HepG2 (cell line): ENCODE data around the gene GTF2H3. TPM values are rescaled to one million over a fixed set of nuclear protein-coding genes. Genes with fewer than 3 reads are reported as not detected.

Experiments
- BCL3 ChIP-seq: sonication (generic); formaldehyde crosslinking; IDR thresholded peaks from 2 replicates; pipeline ENCODE4 v1.5.1; 2020; ENCODE audit warnings: mild to moderate bottlenecking, missing genetic modification reagents, moderate library complexity
- CCAR2 ChIP-seq: fragments of 200-400 bp; formaldehyde crosslinking; optimal IDR thresholded peaks from 2 replicates; pipeline ENCODE3; 2018; ENCODE audit warnings: low read depth, mild to moderate bottlenecking, low read length, moderate library complexity
- FLYWCH1 ChIP-seq: sonication (generic); formaldehyde crosslinking; IDR thresholded peaks from 2 replicates; pipeline ENCODE4 v1.8.1; 2023; ENCODE audit warnings: mild to moderate bottlenecking, missing genetic modification reagents
- GZF1 ChIP-seq: sonication (generic); formaldehyde crosslinking; IDR thresholded peaks from 2 replicates; pipeline ENCODE4 v1.5.1; 2020; ENCODE audit warnings: mild to moderate bottlenecking, missing genetic modification reagents
- HNRNPH1 ChIP-seq: fragments of 200-400 bp; formaldehyde crosslinking; optimal IDR thresholded peaks from 2 replicates; pipeline ENCODE3; 2017; ENCODE audit warnings: mild to moderate bottlenecking, low read depth, low read length
- HNRNPK ChIP-seq: fragments of 200-400 bp; formaldehyde crosslinking; IDR thresholded peaks from 2 replicates; pipeline ENCODE4 v1.6.1; 2018; ENCODE audit warnings: low read length, low read depth, moderate library complexity, mild to moderate bottlenecking; ENCODE audit not compliant: poor library complexity, severe bottlenecking
- MBD4 ChIP-seq: IDR thresholded peaks from 2 replicates; pipeline ENCODE4 v1.6.1; 2012; ENCODE audit warnings: low read length, inconsistent platforms, borderline replicate concordance
- MTA3 ChIP-seq: sonication (generic); formaldehyde crosslinking; IDR thresholded peaks from 2 replicates; pipeline ENCODE4 v1.4.0; 2020; ENCODE audit warnings: missing genetic modification reagents
- SMAD1 ChIP-seq: sonication (generic); formaldehyde crosslinking; IDR thresholded peaks from 2 replicates; pipeline ENCODE4 v1.4.0; 2020; ENCODE audit warnings: missing genetic modification reagents, low read depth, mild to moderate bottlenecking, borderline replicate concordance
- SRSF1 ChIP-seq: fragments of 200-400 bp; formaldehyde crosslinking; optimal IDR thresholded peaks from 2 replicates; pipeline ENCODE3; 2017; ENCODE audit warnings: mild to moderate bottlenecking, low read depth, low read length, moderate library complexity
- XRCC5 ChIP-seq: fragments of 200-400 bp; formaldehyde crosslinking; optimal IDR thresholded peaks from 2 replicates; pipeline ENCODE3; 2017; ENCODE audit warnings: mild to moderate bottlenecking, low read length
- ZFAT ChIP-seq: sonication (generic); formaldehyde crosslinking; conservative IDR thresholded peaks from 2 replicates; pipeline ENCODE4 v1.8.1; 2023; ENCODE audit warnings: missing genetic modification reagents, inconsistent platforms
- ZNF329 ChIP-seq: sonication (generic); formaldehyde crosslinking; IDR thresholded peaks from 2 replicates; pipeline ENCODE4 v1.9.0; 2021; ENCODE audit warnings: low read depth, mild to moderate bottlenecking, missing genetic modification reagents
- ZNF564 ChIP-seq: sonication (generic); formaldehyde crosslinking; IDR thresholded peaks from 2 replicates; pipeline ENCODE4 v1.8.1; 2023; ENCODE audit warnings: mild to moderate bottlenecking, missing genetic modification reagents
- polyA plus RNA-seq, 8 experiments: library from polyadenylated mRNA; depleted of rRNA in 3 of 8; stranded (reverse) in 7 of 8; unstranded in 1 of 8; fragments of >200 nt; fragmentation: Illumina TruSeq in 4 of 8; extraction: Trizol in 4 of 8; gene quantifications; 2 replicates each; pipeline versions ENCODE4 v1.2.1 to v1.2.3, GENCODE V29; 2011 to 2016; ENCODE audit warnings: low read depth in 4 of 8, missing spikeins in 1 of 8, mixed read lengths in 1 of 8; ENCODE audit not compliant: insufficient read depth in 1 of 8
- total RNA-seq, 5 experiments: library from RNA; depleted of rRNA; stranded (reverse); fragments of >200 nt; fragmentation: Illumina TruSeq; extraction: Trizol; gene quantifications; 2 replicates each; pipeline ENCODE4 v1.2.3, GENCODE V29; 2016; ENCODE audit warnings: low read depth in 1 of 5
- TF ChIP-seq, protein P1 (sequence below): sonication (generic); formaldehyde crosslinking; IDR thresholded peaks from 2 replicates; pipeline ENCODE4 v1.4.0; 2020; ENCODE audit warnings: low read depth, mild to moderate bottlenecking, missing genetic modification reagents
- TF ChIP-seq, protein P2 (sequence below): sonication (generic); formaldehyde crosslinking; IDR thresholded peaks from 2 replicates; pipeline ENCODE4 v1.5.0; 2020; ENCODE audit warnings: mild to moderate bottlenecking, missing genetic modification reagents
- TF ChIP-seq, protein P3 (sequence below): sonication (generic); formaldehyde crosslinking; IDR thresholded peaks from 2 replicates; pipeline ENCODE4 v1.5.0; 2020; ENCODE audit warnings: missing genetic modification reagents, mild to moderate bottlenecking, borderline replicate concordance
- TF ChIP-seq, protein P4 (sequence below): sonication (generic); formaldehyde crosslinking; IDR thresholded peaks from 2 replicates; pipeline ENCODE4 v1.5.1; 2020; ENCODE audit warnings: mild to moderate bottlenecking, missing genetic modification reagents, borderline replicate concordance

GTF2H3 gene
- total and polyA plus RNA-seq, 2 of the 13 experiments (the other 11 are each of a cell fraction or from before 2014, with no cell fraction given): 35.8 to 58.8 TPM

GRCh38 chr12:123633379-123634141 is at the start of gene GTF2H3, which contains the start of gene EIF2B1 (continued):
- peak; percentile 31 for TF ChIP-seq XRCC5
- TF ChIP-seq, protein P1, sequence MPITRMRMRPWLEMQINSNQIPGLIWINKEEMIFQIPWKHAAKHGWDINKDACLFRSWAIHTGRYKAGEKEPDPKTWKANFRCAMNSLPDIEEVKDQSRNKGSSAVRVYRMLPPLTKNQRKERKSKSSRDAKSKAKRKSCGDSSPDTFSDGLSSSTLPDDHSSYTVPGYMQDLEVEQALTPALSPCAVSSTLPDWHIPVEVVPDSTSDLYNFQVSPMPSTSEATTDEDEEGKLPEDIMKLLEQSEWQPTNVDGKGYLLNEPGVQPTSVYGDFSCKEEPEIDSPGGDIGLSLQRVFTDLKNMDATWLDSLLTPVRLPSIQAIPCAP (CRISPR knock-in tag): no peak
- no peak for TF ChIP-seq MTA3
- 0 out of 2 replicates have a peak, but pooled peaks have one; percentile 25 for TF ChIP-seq GZF1
- no peak for TF ChIP-seq HNRNPH1
- TF ChIP-seq ZNF329 (CRISPR knock-in tag): no peak
- no peak for TF ChIP-seq FLYWCH1
- TF ChIP-seq HNRNPK: no peak
- TF ChIP-seq SMAD1 (CRISPR knock-in tag): peak; percentile 81; the same call in 1 of the 2 replicates
- no peak for TF ChIP-seq ZFAT (CRISPR knock-in tag)
- TF ChIP-seq BCL3: peak; percentile 68; the same call in 1 of the 2 replicates
- peak; percentile 74 for TF ChIP-seq SRSF1
- TF ChIP-seq, protein P2, sequence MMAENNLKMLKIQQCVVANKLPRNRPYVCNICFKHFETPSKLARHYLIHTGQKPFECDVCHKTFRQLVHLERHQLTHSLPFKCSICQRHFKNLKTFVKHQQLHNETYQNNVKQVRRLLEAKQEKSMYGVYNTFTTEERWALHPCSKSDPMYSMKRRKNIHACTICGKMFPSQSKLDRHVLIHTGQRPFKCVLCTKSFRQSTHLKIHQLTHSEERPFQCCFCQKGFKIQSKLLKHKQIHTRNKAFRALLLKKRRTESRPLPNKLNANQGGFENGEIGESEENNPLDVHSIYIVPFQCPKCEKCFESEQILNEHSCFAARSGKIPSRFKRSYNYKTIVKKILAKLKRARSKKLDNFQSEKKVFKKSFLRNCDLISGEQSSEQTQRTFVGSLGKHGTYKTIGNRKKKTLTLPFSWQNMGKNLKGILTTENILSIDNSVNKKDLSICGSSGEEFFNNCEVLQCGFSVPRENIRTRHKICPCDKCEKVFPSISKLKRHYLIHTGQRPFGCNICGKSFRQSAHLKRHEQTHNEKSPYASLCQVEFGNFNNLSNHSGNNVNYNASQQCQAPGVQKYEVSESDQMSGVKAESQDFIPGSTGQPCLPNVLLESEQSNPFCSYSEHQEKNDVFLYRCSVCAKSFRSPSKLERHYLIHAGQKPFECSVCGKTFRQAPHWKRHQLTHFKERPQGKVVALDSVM (CRISPR knock-in tag): no peak
- TF ChIP-seq, protein P3, sequence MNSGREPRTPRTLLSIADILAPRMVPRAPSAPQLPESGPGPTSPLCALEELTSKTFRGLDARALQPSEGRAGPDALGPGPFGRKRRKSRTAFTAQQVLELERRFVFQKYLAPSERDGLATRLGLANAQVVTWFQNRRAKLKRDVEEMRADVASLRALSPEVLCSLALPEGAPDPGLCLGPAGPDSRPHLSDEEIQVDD (CRISPR knock-in tag): no peak
- peak; percentile 70; the same call in 1 of the 2 replicates for TF ChIP-seq ZNF564
- TF ChIP-seq, protein P4, sequence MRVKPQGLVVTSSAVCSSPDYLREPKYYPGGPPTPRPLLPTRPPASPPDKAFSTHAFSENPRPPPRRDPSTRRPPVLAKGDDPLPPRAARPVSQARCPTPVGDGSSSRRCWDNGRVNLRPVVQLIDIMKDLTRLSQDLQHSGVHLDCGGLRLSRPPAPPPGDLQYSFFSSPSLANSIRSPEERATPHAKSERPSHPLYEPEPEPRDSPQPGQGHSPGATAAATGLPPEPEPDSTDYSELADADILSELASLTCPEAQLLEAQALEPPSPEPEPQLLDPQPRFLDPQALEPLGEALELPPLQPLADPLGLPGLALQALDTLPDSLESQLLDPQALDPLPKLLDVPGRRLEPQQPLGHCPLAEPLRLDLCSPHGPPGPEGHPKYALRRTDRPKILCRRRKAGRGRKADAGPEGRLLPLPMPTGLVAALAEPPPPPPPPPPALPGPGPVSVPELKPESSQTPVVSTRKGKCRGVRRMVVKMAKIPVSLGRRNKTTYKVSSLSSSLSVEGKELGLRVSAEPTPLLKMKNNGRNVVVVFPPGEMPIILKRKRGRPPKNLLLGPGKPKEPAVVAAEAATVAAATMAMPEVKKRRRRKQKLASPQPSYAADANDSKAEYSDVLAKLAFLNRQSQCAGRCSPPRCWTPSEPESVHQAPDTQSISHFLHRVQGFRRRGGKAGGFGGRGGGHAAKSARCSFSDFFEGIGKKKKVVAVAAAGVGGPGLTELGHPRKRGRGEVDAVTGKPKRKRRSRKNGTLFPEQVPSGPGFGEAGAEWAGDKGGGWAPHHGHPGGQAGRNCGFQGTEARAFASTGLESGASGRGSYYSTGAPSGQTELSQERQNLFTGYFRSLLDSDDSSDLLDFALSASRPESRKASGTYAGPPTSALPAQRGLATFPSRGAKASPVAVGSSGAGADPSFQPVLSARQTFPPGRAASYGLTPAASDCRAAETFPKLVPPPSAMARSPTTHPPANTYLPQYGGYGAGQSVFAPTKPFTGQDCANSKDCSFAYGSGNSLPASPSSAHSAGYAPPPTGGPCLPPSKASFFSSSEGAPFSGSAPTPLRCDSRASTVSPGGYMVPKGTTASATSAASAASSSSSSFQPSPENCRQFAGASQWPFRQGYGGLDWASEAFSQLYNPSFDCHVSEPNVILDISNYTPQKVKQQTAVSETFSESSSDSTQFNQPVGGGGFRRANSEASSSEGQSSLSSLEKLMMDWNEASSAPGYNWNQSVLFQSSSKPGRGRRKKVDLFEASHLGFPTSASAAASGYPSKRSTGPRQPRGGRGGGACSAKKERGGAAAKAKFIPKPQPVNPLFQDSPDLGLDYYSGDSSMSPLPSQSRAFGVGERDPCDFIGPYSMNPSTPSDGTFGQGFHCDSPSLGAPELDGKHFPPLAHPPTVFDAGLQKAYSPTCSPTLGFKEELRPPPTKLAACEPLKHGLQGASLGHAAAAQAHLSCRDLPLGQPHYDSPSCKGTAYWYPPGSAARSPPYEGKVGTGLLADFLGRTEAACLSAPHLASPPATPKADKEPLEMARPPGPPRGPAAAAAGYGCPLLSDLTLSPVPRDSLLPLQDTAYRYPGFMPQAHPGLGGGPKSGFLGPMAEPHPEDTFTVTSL (CRISPR knock-in tag): no peak
- no peak for TF ChIP-seq MBD4
- TF ChIP-seq CCAR2: no peak
